Endothelial cell of umbilical vein (primary cell): ENCODE data around the gene CERK. TPM values are rescaled to one million over a fixed set of nuclear protein-coding genes. Genes with fewer than 3 reads are reported as not detected.

ENCODE experiments used
- BruUV-seq: library from RNA; stranded (reverse); fragments of 400-500 nt; replicated peaks from 2 replicates; lab custom pipeline; 2021; lab: Mats Ljungman, UMichigan
- CTCF ChIA-PET: fragments of 300-600, 350-600 bp; sonication (Branson Sonifier 250); formaldehyde crosslinking; loops from one replicate; lab custom pipeline; 2021; ENCODE audit warnings: antibody characterized with exemption, inconsistent platforms; lab: Charles Lee
- POLR2A ChIA-PET: fragments of 300-600, 350-600 bp; sonication (Branson Sonifier 250); formaldehyde crosslinking; loops from one replicate; lab custom pipeline; 2021; ENCODE audit warnings: antibody characterized with exemption, inconsistent platforms; lab: Charles Lee
- DNase-seq: peaks from one replicate; pipeline ENCODE4 v3.0.0-alpha.2; 2011; ENCODE audit warnings: low read depth, low spot score
- FAIRE-seq: peaks from 2 replicates; lab custom pipeline; 2011; peaks lifted over from hg19 to GRCh38; lab: Jason Lieb, UNC
- H2AFZ ChIP-seq: 2 replicates; pipeline ENCODE4 v1.6.0; 2012; ENCODE audit warnings: low read depth, low read length, control low read depth, inconsistent platforms
- H3K27ac ChIP-seq: 2 replicates; pipeline ENCODE4 v1.5.1; 2011; ENCODE audit warnings: low read depth, mild to moderate bottlenecking, control low read depth, low read length, moderate library complexity; ENCODE audit not compliant: insufficient read depth
- H3K27me3 ChIP-seq, 2 experiments: 2 replicates each; pipeline versions ENCODE4 v1.6.0 to v1.6.1; 2011; ENCODE audit warnings: low read length in 2 of 2, mixed read lengths in 1 of 2; ENCODE audit not compliant: control insufficient read depth in 2 of 2, insufficient read depth in 2 of 2
- H3K36me3 ChIP-seq, 2 experiments: 2 replicates in 1 of 2; 3 replicates in 1 of 2; pipeline ENCODE4 v1.5.1; 2011; ENCODE audit warnings: low read length in 2 of 2, mild to moderate bottlenecking in 1 of 2, moderate library complexity in 1 of 2; ENCODE audit not compliant: control insufficient read depth in 2 of 2, insufficient read depth in 2 of 2; ENCODE audit errors: extremely low read depth in 1 of 2
- H3K4me1 ChIP-seq: 3 replicates; pipeline ENCODE4 v1.5.1; 2011; ENCODE audit warnings: mild to moderate bottlenecking, low read length; ENCODE audit not compliant: control insufficient read depth, insufficient read depth; ENCODE audit errors: extremely low read depth
- H3K4me2 ChIP-seq: 2 replicates; pipeline ENCODE4 v1.6.1; 2011; ENCODE audit warnings: low read length, control low read depth, mixed read lengths; ENCODE audit not compliant: insufficient read depth
- H3K4me3 ChIP-seq, 3 experiments: fragments of 200-600 bp in 1 of 3; sonication (generic), shearing (Covaris generic) in 1 of 3; replicated peaks in 1 of 3; 2 replicates each; pipeline ENCODE4 v1.5.1; 2011 to 2016; ENCODE audit warnings: control low read depth in 3 of 3, low read length in 3 of 3, mild to moderate bottlenecking in 2 of 3, inconsistent platforms in 1 of 3, low read depth in 1 of 3, moderate library complexity in 1 of 3; ENCODE audit not compliant: insufficient read depth in 1 of 3
- H3K79me2 ChIP-seq: 2 replicates; pipeline ENCODE4 v1.6.0; 2012; ENCODE audit warnings: low read length, inconsistent platforms; ENCODE audit not compliant: control insufficient read depth, insufficient read depth
- H3K9ac ChIP-seq: replicated peaks from 2 replicates; pipeline ENCODE3; 2011; ENCODE audit warnings: low read length, control low read depth; ENCODE audit not compliant: insufficient read depth; ENCODE audit errors: extremely low read depth
- H3K9me1 ChIP-seq: replicated peaks from 3 replicates; pipeline ENCODE4 v1.6.0; 2011; ENCODE audit warnings: mild to moderate bottlenecking, low read length; ENCODE audit not compliant: control insufficient read depth, insufficient read depth; ENCODE audit errors: extremely low read depth
- H3K9me3 ChIP-seq: replicated peaks from 2 replicates; pipeline ENCODE4 v1.5.1; 2012; ENCODE audit warnings: low read length, inconsistent platforms; ENCODE audit not compliant: control insufficient read depth, insufficient read depth
- H4K20me1 ChIP-seq: replicated peaks from 2 replicates; pipeline ENCODE3; 2011; ENCODE audit warnings: mild to moderate bottlenecking, low read length; ENCODE audit not compliant: control insufficient read depth, insufficient read depth; ENCODE audit errors: extremely low read depth
- CTCF ChIP-seq, 2 donors: IDR thresholded peaks; 1 replicate in 1 of 2; 2 replicates in 1 of 2; pipeline ENCODE4 v1.5.1; 2011; ENCODE audit warnings: low read length in 2 of 2, mild to moderate bottlenecking in 2 of 2, moderate library complexity in 2 of 2, control low read depth in 1 of 2, inconsistent platforms in 1 of 2, low read depth in 1 of 2; ENCODE audit not compliant: insufficient read depth in 1 of 2; ENCODE audit errors: extremely low read depth in 1 of 2
- EZH2 ChIP-seq: IDR thresholded peaks from 2 replicates; pipeline ENCODE4 v1.6.1; 2012; ENCODE audit warnings: borderline replicate concordance, low read depth, mild to moderate bottlenecking, moderate library complexity, low read length, inconsistent platforms; ENCODE audit not compliant: severe bottlenecking
- FOS ChIP-seq: IDR thresholded peaks from 2 replicates; pipeline ENCODE4 v1.6.1; 2011; ENCODE audit warnings: mild to moderate bottlenecking, low read length, moderate library complexity, borderline replicate concordance; ENCODE audit not compliant: insufficient read depth
- GATA2 ChIP-seq: IDR thresholded peaks from 2 replicates; pipeline ENCODE4 v1.7.0; 2011; ENCODE audit warnings: low read depth, mild to moderate bottlenecking, moderate library complexity, mixed read lengths, low read length; ENCODE audit not compliant: insufficient read length, insufficient read depth
- JUN ChIP-seq: IDR thresholded peaks from 2 replicates; pipeline ENCODE4 v1.6.1; 2011; ENCODE audit warnings: borderline replicate concordance, low read depth; ENCODE audit not compliant: insufficient read length, insufficient read depth
- MAX ChIP-seq: IDR thresholded peaks from 2 replicates; pipeline ENCODE4 v1.6.1; 2011; ENCODE audit not compliant: insufficient read depth, insufficient read length
- MYC ChIP-seq: IDR thresholded peaks from one replicate; pipeline ENCODE4 v1.6.1; 2011; ENCODE audit warnings: mild to moderate bottlenecking, low read depth, low read length
- POLR2A ChIP-seq: IDR thresholded peaks from 2 replicates; pipeline ENCODE4 v1.6.1; 2012; ENCODE audit warnings: low read depth, mild to moderate bottlenecking, control low read depth, low read length
- POLR2AphosphoS5 ChIP-seq: IDR thresholded peaks from 2 replicates; pipeline ENCODE4 v1.6.1; 2012; ENCODE audit warnings: low read depth, mild to moderate bottlenecking, control low read depth, low read length, moderate library complexity; ENCODE audit not compliant: insufficient read depth
- dilution Hi-C: fragments of 300-500 bp; cut with MboI; formaldehyde crosslinking; loops from one replicate; pipeline ENCODE4 v1.15.0; 2019; ENCODE audit warnings: low sequenced_read_pairs; ENCODE audit not compliant: extremely low pct_ligation_motif_present
- intact Hi-C: fragments of 100-400 bp; cut with micrococcal nuclease; formaldehyde crosslinking; loops from one replicate; pipeline ENCODE4 v1.10.0; 2022
- polyA plus RNA-seq, 4 experiments: library from polyadenylated mRNA; depleted of rRNA in 3 of 4; stranded (reverse) in 3 of 4; unstranded in 1 of 4; fragments of >200 nt; gene quantifications; 2 replicates each; pipeline versions ENCODE4 v1.2.1 to v1.2.3, GENCODE V29; 2011 to 2012; ENCODE audit warnings: missing spikeins in 1 of 4
- total RNA-seq: library from RNA; stranded (reverse); gene quantifications from 2 replicates; pipeline ENCODE4 v1.2.3, GENCODE V29; 2021

The CERK gene
- total and polyA plus RNA-seq, 2 donors (not counting 3 experiments of a cell fraction or from before 2014, with no cell fraction given): 61.1 to 88.0 TPM

- BruUV-seq: no TSS peak
- dilution Hi-C loops: no loop called here
- no peak for FAIRE-seq
- Histone ChIP-seq H2AFZ (no peak overlapping the region), H4K20me1 (no peaks in the 10 kb centered on the region), H3K9me3 (no peaks in the 10 kb centered on the region), H3K4me2 (no peak overlapping the region), H3K4me3 (no peak overlapping the region), H3K9me1 (no peaks in the 10 kb centered on the region), H3K36me3 (peaks cover 0 to 2% of the 10 kb centered on the region in 2 experiments), H3K79me2 (no peaks in the 10 kb centered on the region), H3K27ac (no peak overlapping the region), H3K27me3 (no peaks in the 10 kb centered on the region), H3K9ac (no peak overlapping the region), H3K4me1 (no peaks in the 10 kb centered on the region)
- ChIA-PET CTCF (no interaction called here), POLR2A (no interaction called here)
- intact Hi-C loops: no loop called here
- no peak for DNase-seq
- TF ChIP-seq GATA2: no peak
- TF ChIP-seq EZH2: no peak
- no peak for TF ChIP-seq FOS
- no peak for TF ChIP-seq MAX
- no peak for TF ChIP-seq JUN
- no peak for TF ChIP-seq MYC
- TF ChIP-seq CTCF (IDR thresholded peaks at IDR 0.05; ENCODE audit: extremely low read depth in 1 of 2, insufficient read depth in 1 of 2, low read depth in 1 of 2, low read length in 2 of 2): no peak
- no peak for TF ChIP-seq POLR2AphosphoS5
- TF ChIP-seq POLR2A: no peak
Observed at GRCh38 chr22:46663001-46663400, 75.1 kb downstream of the CERK start.
